WTC11 (cell line): ENCODE results near the gene DPH5. TPM values are rescaled to one million over a fixed set of nuclear protein-coding genes. Genes with fewer than 3 reads are reported as not detected.

Experiments
- ATAC-seq: fragments of 200-7000 bp; cut with Tn5 transposase; 2 replicates; pipeline ENCODE4 v1.10.0; 2021; ENCODE audit warnings: mild to moderate bottlenecking, moderate library complexity
- Bru-seq: library from RNA; stranded (reverse); fragments of 400-500 nt; gene quantifications from one replicate; lab custom pipeline; 2021; lab: Mats Ljungman, UMichigan
- CTCF ChIA-PET: fragments of 300-600 bp; sonication (Branson Sonifier 250); formaldehyde crosslinking; loops from one replicate; lab custom pipeline; 2021; ENCODE audit warnings: antibody characterized with exemption; lab: Charles Lee
- POLR2A ChIA-PET: fragments of 350-600 bp; sonication (Branson Sonifier 250); formaldehyde crosslinking; loops from one replicate; lab custom pipeline; 2021; ENCODE audit warnings: antibody characterized with exemption; lab: Charles Lee
- DNase-seq: peaks from one replicate; pipeline ENCODE4 v3.0.0; 2021; ENCODE audit warnings: low spot score
- H3K27ac Mint-ChIP-seq: 2 replicates; pipeline ENCODE4 v1.8.0; 2021; ENCODE audit warnings: mixed read lengths
- H3K27me3 Mint-ChIP-seq: 2 replicates; pipeline ENCODE4 v1.8.0; 2021; ENCODE audit warnings: low read depth, mild to moderate bottlenecking, moderate library complexity, mixed read lengths
- H3K36me3 Mint-ChIP-seq: 2 replicates; pipeline ENCODE4 v1.8.0; 2021; ENCODE audit warnings: mixed read lengths
- H3K4me1 Mint-ChIP-seq: 2 replicates; pipeline ENCODE4 v1.8.0; 2022; ENCODE audit warnings: mixed read lengths
- H3K4me3 Mint-ChIP-seq: 2 replicates; pipeline ENCODE4 v1.8.0; 2021; ENCODE audit warnings: mild to moderate bottlenecking, moderate library complexity, mixed read lengths
- H3K9me3 Mint-ChIP-seq: 2 replicates; pipeline ENCODE4 v1.8.0; 2021; ENCODE audit warnings: mixed read lengths
- ELF4 ChIP-seq: sonication (generic); formaldehyde crosslinking; IDR thresholded peaks from 2 replicates; pipeline ENCODE4 v1.8.1; 2022; ENCODE audit warnings: low read depth, mild to moderate bottlenecking, moderate library complexity, missing genetic modification reagents
- ETV6 ChIP-seq: sonication (generic); formaldehyde crosslinking; IDR thresholded peaks from 2 replicates; pipeline ENCODE4 v1.8.1; 2022; ENCODE audit warnings: mild to moderate bottlenecking, missing genetic modification reagents
- GRHL2 ChIP-seq: fragments of 250-450 bp; sonication (Bioruptor Pico); IDR thresholded peaks from 2 replicates; pipeline ENCODE4 v1.8.0; 2022; ENCODE audit warnings: mild to moderate bottlenecking, moderate library complexity; ENCODE audit not compliant: insufficient replicate concordance, severe bottlenecking
- NFE2L1 ChIP-seq: sonication (generic); formaldehyde crosslinking; IDR thresholded peaks from 2 replicates; pipeline ENCODE4 v1.8.1; 2023; ENCODE audit warnings: missing genetic modification reagents
- SMAD4 ChIP-seq: sonication (generic); formaldehyde crosslinking; IDR thresholded peaks from 2 replicates; pipeline ENCODE4 v1.8.0; 2022; ENCODE audit warnings: mild to moderate bottlenecking, missing genetic modification reagents
- TEAD1 ChIP-seq: sonication (generic); formaldehyde crosslinking; IDR thresholded peaks from 2 replicates; pipeline ENCODE4 v1.8.0; 2022; ENCODE audit warnings: mild to moderate bottlenecking, missing genetic modification reagents
- TEAD4 ChIP-seq: sonication (generic); formaldehyde crosslinking; IDR thresholded peaks from 2 replicates; pipeline ENCODE4 v1.8.0; 2022; ENCODE audit warnings: mild to moderate bottlenecking, missing genetic modification reagents
- ZNF232 ChIP-seq: sonication (generic); formaldehyde crosslinking; IDR thresholded peaks from 2 replicates; pipeline ENCODE4 v1.8.0; 2022; ENCODE audit warnings: mild to moderate bottlenecking, missing genetic modification reagents
- long read RNA-seq, 3 experiments: library from RNA in 1 of 3; library from capped mRNA in 1 of 3; library from polyadenylated mRNA in 1 of 3; unstranded in 2 of 3; stranded (forward) in 1 of 3; transcript quantifications; one replicate each; pipeline ENCODE4 v2.0.0, GENCODE V29; 2021
- total RNA-seq: library from RNA; stranded (reverse); gene quantifications from 3 replicates; pipeline ENCODE4 v1.2.3, GENCODE V29; 2021
- TF ChIP-seq, protein P1 (sequence below): sonication (generic); formaldehyde crosslinking; IDR thresholded peaks from 2 replicates; pipeline ENCODE4 v1.8.0; 2022; ENCODE audit warnings: mild to moderate bottlenecking, missing genetic modification reagents
- TF ChIP-seq, protein P2 (sequence below): fragments of 250-450 bp; sonication (Bioruptor Pico); conservative IDR thresholded peaks from 2 replicates; pipeline ENCODE4 v1.9.0; 2021; ENCODE audit warnings: mild to moderate bottlenecking
- TF ChIP-seq, protein P3 (sequence below): sonication (generic); formaldehyde crosslinking; IDR thresholded peaks from 2 replicates; pipeline ENCODE4 v1.8.0; 2022; ENCODE audit warnings: mild to moderate bottlenecking, missing genetic modification reagents
- TF ChIP-seq, protein P4 (sequence below): sonication (generic); formaldehyde crosslinking; IDR thresholded peaks from 2 replicates; pipeline ENCODE4 v1.8.1; 2023; ENCODE audit warnings: mild to moderate bottlenecking, missing genetic modification reagents, moderate library complexity
- TF ChIP-seq, protein P5 (sequence below): sonication (generic); formaldehyde crosslinking; IDR thresholded peaks from 2 replicates; pipeline ENCODE4 v1.8.1; 2023; ENCODE audit warnings: mild to moderate bottlenecking, missing genetic modification reagents
- TF ChIP-seq, protein P6 (sequence below): sonication (generic); formaldehyde crosslinking; IDR thresholded peaks from 2 replicates; pipeline ENCODE4 v1.8.1; 2022; ENCODE audit warnings: low read depth, mild to moderate bottlenecking, moderate library complexity, missing genetic modification reagents, borderline replicate concordance
- TF ChIP-seq, protein P7 (sequence below): sonication (generic); formaldehyde crosslinking; IDR thresholded peaks from 2 replicates; pipeline ENCODE4 v1.8.0; 2022; ENCODE audit warnings: mild to moderate bottlenecking, missing genetic modification reagents
- TF ChIP-seq, protein P8 (sequence below): sonication (generic); formaldehyde crosslinking; conservative IDR thresholded peaks from 2 replicates; pipeline ENCODE4 v1.8.1; 2023; ENCODE audit warnings: mild to moderate bottlenecking, low read depth, missing genetic modification reagents, moderate library complexity
- TF ChIP-seq, protein P9 (sequence below): fragments of 250-450 bp; sonication (Bioruptor Pico); IDR thresholded peaks from 2 replicates; pipeline ENCODE4 v2.1.2; 2022; ENCODE audit warnings: mild to moderate bottlenecking, moderate library complexity

The DPH5 gene, protein sequence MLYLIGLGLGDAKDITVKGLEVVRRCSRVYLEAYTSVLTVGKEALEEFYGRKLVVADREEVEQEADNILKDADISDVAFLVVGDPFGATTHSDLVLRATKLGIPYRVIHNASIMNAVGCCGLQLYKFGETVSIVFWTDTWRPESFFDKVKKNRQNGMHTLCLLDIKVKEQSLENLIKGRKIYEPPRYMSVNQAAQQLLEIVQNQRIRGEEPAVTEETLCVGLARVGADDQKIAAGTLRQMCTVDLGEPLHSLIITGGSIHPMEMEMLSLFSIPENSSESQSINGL
- 64.8 to 66.3 TPM (median 65.5 TPM) in 3 replicates for total RNA-seq
- percentile 92 among the genes with signal in this experiment for Bru-seq, nascent RNA
- long read RNA-seq, experiment 1, transcript DPH5-203 (8 exons, 1,316 nt) = major isoform, 71 of 117 reads
- long read RNA-seq, experiment 1, transcript DPH5-201 (8 exons, 1,143 nt) = minor isoform, 5 of 117 reads
- long read RNA-seq, experiment 1, transcript DPH5-211 (8 exons, 1,034 nt) = minor isoform, 5 of 117 reads
- long read RNA-seq, experiment 1, partial matches to known transcripts = 8 of 117 reads
- long read RNA-seq, experiment 1, other reads (novel, unspliced or antisense) = 21 of 117 reads
- long read RNA-seq, experiment 2, transcript DPH5-203 (8 exons, 1,316 nt) = major isoform, 41 of 95 reads
- long read RNA-seq, experiment 2, transcript DPH5-201 (8 exons, 1,143 nt) = minor isoform, 8 of 95 reads
- long read RNA-seq, experiment 2, partial matches to known transcripts = 15 of 95 reads
- long read RNA-seq, experiment 2, other reads (novel, unspliced or antisense) = 23 of 95 reads
- long read RNA-seq, experiment 3, transcript DPH5-201 (8 exons, 1,143 nt) = minor isoform, 10 of 148 reads
- long read RNA-seq, experiment 3, transcript DPH5-203 (8 exons, 1,316 nt) = major isoform, 79 of 148 reads
- long read RNA-seq, experiment 3, transcript DPH5-211 (8 exons, 1,034 nt) = minor isoform, 8 of 148 reads
- long read RNA-seq, experiment 3, transcript DPH5-205 (7 exons, 1,047 nt) = minor isoform, 7 of 148 reads
- long read RNA-seq, experiment 3, partial matches to known transcripts = 2 of 148 reads
- long read RNA-seq, experiment 3, other reads (novel, unspliced or antisense) = 39 of 148 reads

DNA sequence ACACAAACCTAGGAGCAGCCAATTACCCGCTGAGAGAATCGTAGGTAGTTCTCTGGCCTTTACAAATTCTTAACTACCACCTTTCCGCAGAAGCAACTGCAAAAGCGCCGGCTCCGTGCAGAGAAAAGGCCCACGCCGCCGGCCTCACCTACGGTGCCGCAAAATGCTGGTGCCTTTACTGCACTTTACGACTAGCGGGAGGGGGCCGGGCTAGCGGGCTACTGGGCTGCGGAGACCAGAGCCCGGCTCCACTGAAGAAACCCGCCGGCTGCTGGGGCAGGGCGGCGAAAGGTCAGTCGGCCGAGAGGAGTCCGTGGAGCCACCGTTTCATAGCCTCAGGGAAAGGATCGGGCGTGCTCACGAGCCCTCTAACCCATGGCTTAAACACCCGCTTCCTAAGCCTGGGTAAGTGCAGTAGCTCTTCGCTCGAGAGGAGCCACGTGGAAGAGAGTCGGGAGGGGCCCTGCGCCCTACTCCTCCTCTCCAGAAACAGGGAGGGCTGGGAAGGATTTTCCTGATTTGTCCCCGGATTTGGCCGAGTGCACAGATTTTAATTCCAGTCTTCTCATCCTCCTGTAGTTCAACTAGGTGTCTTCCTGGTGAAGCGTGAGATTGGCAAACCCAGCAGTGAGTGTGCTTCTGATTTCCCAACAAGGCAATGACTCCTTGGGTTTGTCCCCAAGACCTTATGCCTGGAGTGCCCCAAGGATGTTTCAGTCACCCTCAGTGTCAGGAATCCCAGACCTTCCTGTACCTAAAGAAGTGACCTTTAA, at the start of gene DPH5:
Gene DPH5 (minus strand): TSS at position 128 of the 773 bp plus-strand sequence. CDS start 341 bp downstream, outside the sequence.
- Mint-ChIP-seq H3K4me1 (peaks cover 27% of the 10 kb centered on the region), H3K27me3 (no peaks in the 10 kb centered on the region), H3K9me3 (no peaks in the 10 kb centered on the region), H3K4me3 (peak within 1 kb of the TSS; percentile 100), H3K36me3 (peaks cover 11% of the 10 kb centered on the region), H3K27ac (peak within 1 kb of the TSS; percentile 97)
- DNase-seq (peak; percentile 94), ATAC-seq (peak; percentile 94)
- POLR2A ChIA-PET = no interaction called here
- CTCF ChIA-PET = no interaction called here
- TF ChIP-seq, protein P1, sequence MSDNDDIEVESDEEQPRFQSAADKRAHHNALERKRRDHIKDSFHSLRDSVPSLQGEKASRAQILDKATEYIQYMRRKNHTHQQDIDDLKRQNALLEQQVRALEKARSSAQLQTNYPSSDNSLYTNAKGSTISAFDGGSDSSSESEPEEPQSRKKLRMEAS (CRISPR knock-in tag) = peak; percentile 93
- TF ChIP-seq, protein P2, sequence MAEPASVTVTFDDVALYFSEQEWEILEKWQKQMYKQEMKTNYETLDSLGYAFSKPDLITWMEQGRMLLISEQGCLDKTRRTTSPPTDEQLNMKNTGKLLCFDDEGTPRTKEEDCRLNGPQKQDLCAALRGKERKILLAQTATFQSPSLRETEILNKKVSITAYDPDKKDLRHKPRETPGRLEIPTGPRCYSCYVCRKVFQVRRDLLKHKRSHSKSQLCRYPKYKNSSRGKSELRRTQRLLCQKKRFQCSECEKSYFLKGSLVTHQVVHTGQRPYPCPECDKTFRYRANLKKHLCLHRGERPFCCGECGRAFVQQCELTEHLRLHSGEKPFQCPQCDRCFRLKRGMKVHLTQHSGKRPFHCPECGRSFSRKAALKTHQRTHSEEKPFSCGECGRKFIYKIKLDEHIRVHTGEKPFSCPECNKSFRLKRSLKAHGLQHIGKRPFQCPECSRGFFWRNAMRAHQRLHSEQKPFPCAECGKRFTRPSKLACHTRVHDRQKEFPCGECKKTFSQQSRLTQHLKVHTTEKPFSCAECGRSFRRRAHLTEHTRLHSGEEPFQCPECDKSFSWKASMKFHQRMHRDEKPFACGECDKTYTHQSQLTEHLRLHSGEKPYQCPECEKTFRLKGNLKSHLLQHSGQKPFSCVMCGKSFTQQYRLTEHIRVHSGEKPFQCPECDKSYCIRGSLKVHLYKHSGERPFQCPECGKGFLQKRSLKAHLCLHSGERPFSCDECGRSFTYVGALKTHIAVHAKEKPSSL (CRISPR knock-in tag) = no peak
- TF ChIP-seq TEAD1 (no peak), SMAD4 (CRISPR knock-in tag) (no peak), ZNF232 (CRISPR knock-in tag) (0 out of 2 replicates have a peak, but pooled peaks have one; percentile 50), NFE2L1 (CRISPR knock-in tag) (no peak), TEAD4 (no peak), ETV6 (CRISPR knock-in tag) (peak; percentile 70; the same call in 1 of the 2 replicates), GRHL2 (CRISPR knock-in tag) (no peak), ELF4 (CRISPR knock-in tag) (no peak)
- TF ChIP-seq, protein P3, sequence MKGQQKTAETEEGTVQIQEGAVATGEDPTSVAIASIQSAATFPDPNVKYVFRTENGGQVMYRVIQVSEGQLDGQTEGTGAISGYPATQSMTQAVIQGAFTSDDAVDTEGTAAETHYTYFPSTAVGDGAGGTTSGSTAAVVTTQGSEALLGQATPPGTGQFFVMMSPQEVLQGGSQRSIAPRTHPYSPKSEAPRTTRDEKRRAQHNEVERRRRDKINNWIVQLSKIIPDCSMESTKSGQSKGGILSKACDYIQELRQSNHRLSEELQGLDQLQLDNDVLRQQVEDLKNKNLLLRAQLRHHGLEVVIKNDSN (CRISPR knock-in tag) = peak; percentile 34; the same call in 1 of the 2 replicates
- TF ChIP-seq, protein P4, sequence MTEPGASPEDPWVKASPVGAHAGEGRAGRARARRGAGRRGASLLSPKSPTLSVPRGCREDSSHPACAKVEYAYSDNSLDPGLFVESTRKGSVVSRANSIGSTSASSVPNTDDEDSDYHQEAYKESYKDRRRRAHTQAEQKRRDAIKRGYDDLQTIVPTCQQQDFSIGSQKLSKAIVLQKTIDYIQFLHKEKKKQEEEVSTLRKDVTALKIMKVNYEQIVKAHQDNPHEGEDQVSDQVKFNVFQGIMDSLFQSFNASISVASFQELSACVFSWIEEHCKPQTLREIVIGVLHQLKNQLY (CRISPR knock-in tag) = no peak
- TF ChIP-seq, protein P5, sequence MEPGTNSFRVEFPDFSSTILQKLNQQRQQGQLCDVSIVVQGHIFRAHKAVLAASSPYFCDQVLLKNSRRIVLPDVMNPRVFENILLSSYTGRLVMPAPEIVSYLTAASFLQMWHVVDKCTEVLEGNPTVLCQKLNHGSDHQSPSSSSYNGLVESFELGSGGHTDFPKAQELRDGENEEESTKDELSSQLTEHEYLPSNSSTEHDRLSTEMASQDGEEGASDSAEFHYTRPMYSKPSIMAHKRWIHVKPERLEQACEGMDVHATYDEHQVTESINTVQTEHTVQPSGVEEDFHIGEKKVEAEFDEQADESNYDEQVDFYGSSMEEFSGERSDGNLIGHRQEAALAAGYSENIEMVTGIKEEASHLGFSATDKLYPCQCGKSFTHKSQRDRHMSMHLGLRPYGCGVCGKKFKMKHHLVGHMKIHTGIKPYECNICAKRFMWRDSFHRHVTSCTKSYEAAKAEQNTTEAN = no peak
- TF ChIP-seq, protein P6, sequence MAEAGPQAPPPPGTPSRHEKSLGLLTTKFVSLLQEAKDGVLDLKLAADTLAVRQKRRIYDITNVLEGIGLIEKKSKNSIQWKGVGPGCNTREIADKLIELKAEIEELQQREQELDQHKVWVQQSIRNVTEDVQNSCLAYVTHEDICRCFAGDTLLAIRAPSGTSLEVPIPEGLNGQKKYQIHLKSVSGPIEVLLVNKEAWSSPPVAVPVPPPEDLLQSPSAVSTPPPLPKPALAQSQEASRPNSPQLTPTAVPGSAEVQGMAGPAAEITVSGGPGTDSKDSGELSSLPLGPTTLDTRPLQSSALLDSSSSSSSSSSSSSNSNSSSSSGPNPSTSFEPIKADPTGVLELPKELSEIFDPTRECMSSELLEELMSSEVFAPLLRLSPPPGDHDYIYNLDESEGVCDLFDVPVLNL (CRISPR knock-in tag) = no peak
- TF ChIP-seq, protein P7, sequence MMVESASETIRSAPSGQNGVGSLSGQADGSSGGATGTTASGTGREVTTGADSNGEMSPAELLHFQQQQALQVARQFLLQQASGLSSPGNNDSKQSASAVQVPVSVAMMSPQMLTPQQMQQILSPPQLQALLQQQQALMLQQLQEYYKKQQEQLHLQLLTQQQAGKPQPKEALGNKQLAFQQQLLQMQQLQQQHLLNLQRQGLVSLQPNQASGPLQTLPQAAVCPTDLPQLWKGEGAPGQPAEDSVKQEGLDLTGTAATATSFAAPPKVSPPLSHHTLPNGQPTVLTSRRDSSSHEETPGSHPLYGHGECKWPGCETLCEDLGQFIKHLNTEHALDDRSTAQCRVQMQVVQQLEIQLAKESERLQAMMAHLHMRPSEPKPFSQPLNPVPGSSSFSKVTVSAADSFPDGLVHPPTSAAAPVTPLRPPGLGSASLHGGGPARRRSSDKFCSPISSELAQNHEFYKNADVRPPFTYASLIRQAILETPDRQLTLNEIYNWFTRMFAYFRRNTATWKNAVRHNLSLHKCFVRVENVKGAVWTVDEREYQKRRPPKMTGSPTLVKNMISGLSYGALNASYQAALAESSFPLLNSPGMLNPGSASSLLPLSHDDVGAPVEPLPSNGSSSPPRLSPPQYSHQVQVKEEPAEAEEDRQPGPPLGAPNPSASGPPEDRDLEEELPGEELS (CRISPR knock-in tag) = peak; percentile 71; the same call in 1 of the 2 replicates
- TF ChIP-seq, protein P8, sequence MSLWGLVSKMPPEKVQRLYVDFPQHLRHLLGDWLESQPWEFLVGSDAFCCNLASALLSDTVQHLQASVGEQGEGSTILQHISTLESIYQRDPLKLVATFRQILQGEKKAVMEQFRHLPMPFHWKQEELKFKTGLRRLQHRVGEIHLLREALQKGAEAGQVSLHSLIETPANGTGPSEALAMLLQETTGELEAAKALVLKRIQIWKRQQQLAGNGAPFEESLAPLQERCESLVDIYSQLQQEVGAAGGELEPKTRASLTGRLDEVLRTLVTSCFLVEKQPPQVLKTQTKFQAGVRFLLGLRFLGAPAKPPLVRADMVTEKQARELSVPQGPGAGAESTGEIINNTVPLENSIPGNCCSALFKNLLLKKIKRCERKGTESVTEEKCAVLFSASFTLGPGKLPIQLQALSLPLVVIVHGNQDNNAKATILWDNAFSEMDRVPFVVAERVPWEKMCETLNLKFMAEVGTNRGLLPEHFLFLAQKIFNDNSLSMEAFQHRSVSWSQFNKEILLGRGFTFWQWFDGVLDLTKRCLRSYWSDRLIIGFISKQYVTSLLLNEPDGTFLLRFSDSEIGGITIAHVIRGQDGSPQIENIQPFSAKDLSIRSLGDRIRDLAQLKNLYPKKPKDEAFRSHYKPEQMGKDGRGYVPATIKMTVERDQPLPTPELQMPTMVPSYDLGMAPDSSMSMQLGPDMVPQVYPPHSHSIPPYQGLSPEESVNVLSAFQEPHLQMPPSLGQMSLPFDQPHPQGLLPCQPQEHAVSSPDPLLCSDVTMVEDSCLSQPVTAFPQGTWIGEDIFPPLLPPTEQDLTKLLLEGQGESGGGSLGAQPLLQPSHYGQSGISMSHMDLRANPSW (CRISPR knock-in tag) = no peak
- TF ChIP-seq, protein P9, sequence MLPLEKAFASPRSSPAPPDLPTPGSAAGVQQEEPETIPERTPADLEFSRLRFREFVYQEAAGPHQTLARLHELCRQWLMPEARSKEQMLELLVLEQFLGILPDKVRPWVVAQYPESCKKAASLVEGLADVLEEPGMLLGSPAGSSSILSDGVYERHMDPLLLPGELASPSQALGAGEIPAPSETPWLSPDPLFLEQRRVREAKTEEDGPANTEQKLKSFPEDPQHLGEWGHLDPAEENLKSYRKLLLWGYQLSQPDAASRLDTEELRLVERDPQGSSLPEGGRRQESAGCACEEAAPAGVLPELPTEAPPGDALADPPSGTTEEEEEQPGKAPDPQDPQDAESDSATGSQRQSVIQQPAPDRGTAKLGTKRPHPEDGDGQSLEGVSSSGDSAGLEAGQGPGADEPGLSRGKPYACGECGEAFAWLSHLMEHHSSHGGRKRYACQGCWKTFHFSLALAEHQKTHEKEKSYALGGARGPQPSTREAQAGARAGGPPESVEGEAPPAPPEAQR (CRISPR knock-in tag) = no peak
